ENCODE measurements around the gene MARCHF9.

- TF ChIP-seq POLR2AphosphoS5 (IDR thresholded peaks at IDR 0.05; ENCODE audit: borderline replicate concordance, low read depth, low read length) (no peak), EZH2 (IDR thresholded peaks at IDR 0.05) (no peak)
These were observed 30.6 kb upstream of the MARCHF9 start for GRCh38 chr12:57724003-57724935.
